Smooth muscle cell (in vitro differentiated cells): ENCODE data around the gene NPC1L1. TPM values are rescaled to one million over a fixed set of nuclear protein-coding genes. Genes with fewer than 3 reads are reported as not detected.
A peak's percentile ranks its signal among the peaks of the same experiment; 100 is the strongest.

Experiments used
- DNase-seq: peaks from one replicate; lab custom pipeline; 2025; ENCODE audit not compliant: unreplicated experiment; lab: John Stamatoyannopoulos, UW
- H2AFZ ChIP-seq: fragments of 200-600 bp; sonication (generic); 2 replicates; pipeline ENCODE4 v1.6.0; 2016; ENCODE audit warnings: antibody characterized with exemption, low read depth, mild to moderate bottlenecking
- H3F3A ChIP-seq: fragments of 200-600 bp; sonication (generic); 2 replicates; pipeline ENCODE4 v1.6.0; 2017; ENCODE audit warnings: antibody characterized with exemption, low read depth
- H3K27ac ChIP-seq: fragments of 200-600 bp; sonication (generic); 2 replicates; pipeline ENCODE4 v1.5.1; 2016; ENCODE audit warnings: low read depth, mild to moderate bottlenecking
- H3K27me3 ChIP-seq: fragments of 200-600 bp; sonication (generic); 2 replicates; pipeline ENCODE4 v1.6.1; 2016; ENCODE audit warnings: low read depth, mild to moderate bottlenecking
- H3K36me3 ChIP-seq: fragments of 200-600 bp; sonication (generic); 2 replicates; pipeline ENCODE4 v1.5.1; 2016; ENCODE audit warnings: low read depth
- H3K4me1 ChIP-seq: fragments of 200-600 bp; sonication (generic); 2 replicates; pipeline ENCODE4 v1.5.1; 2016; ENCODE audit warnings: low read depth
- H3K4me2 ChIP-seq: fragments of 200-600 bp; sonication (generic); 2 replicates; pipeline ENCODE4 v1.6.0; 2016; ENCODE audit warnings: mild to moderate bottlenecking
- H3K4me3 ChIP-seq: fragments of 200-600 bp; sonication (generic); 2 replicates; pipeline ENCODE4 v1.5.1; 2016; ENCODE audit warnings: mild to moderate bottlenecking
- H3K79me2 ChIP-seq: fragments of 200-600 bp; sonication (generic); 2 replicates; pipeline ENCODE4 v1.6.0; 2016; ENCODE audit warnings: low read depth, mild to moderate bottlenecking
- H3K9ac ChIP-seq: fragments of 200-600 bp; sonication (generic); 2 replicates; pipeline ENCODE4 v1.6.0; 2016; ENCODE audit warnings: low read depth
- H3K9me3 ChIP-seq: fragments of 200-600 bp; sonication (generic); replicated peaks from 2 replicates; pipeline ENCODE4 v1.5.1; 2016; ENCODE audit warnings: low read depth
- H4K20me1 ChIP-seq: fragments of 200-600 bp; sonication (generic); 2 replicates; pipeline ENCODE4 v1.6.0; 2016; ENCODE audit warnings: low read depth
- CTCF ChIP-seq: fragments of 200-600 bp; sonication (generic); IDR thresholded peaks from 2 replicates; pipeline ENCODE4 v1.5.1; 2017; ENCODE audit warnings: borderline replicate concordance, mild to moderate bottlenecking, antibody characterized with exemption; ENCODE audit not compliant: insufficient read depth, poor library complexity, severe bottlenecking
- WGBS: methylation state at CpG from one replicate; pipeline ENCODE4 v1.1.7; 2016; ENCODE audit warnings: low lambda C conversion rate; 5-methylcytosine and 5-hydroxymethylcytosine counted together
- polyA plus RNA-seq: library from polyadenylated mRNA; unstranded; fragments of >200 nt; fragmentation: Nextera tagmentation; extraction: Ambion mirVana; gene quantifications from 2 replicates; pipeline ENCODE4 v1.2.1, GENCODE V29; 2016
- total RNA-seq: library from RNA; depleted of rRNA; stranded (reverse); fragments of >200 nt; gene quantifications from 2 replicates; pipeline ENCODE4 v1.2.3, GENCODE V29; 2014

The NPC1L1 gene
- total and polyA plus RNA-seq, 2 experiments from 2014 or later: 0.04 to 0.25 TPM

DNA sequence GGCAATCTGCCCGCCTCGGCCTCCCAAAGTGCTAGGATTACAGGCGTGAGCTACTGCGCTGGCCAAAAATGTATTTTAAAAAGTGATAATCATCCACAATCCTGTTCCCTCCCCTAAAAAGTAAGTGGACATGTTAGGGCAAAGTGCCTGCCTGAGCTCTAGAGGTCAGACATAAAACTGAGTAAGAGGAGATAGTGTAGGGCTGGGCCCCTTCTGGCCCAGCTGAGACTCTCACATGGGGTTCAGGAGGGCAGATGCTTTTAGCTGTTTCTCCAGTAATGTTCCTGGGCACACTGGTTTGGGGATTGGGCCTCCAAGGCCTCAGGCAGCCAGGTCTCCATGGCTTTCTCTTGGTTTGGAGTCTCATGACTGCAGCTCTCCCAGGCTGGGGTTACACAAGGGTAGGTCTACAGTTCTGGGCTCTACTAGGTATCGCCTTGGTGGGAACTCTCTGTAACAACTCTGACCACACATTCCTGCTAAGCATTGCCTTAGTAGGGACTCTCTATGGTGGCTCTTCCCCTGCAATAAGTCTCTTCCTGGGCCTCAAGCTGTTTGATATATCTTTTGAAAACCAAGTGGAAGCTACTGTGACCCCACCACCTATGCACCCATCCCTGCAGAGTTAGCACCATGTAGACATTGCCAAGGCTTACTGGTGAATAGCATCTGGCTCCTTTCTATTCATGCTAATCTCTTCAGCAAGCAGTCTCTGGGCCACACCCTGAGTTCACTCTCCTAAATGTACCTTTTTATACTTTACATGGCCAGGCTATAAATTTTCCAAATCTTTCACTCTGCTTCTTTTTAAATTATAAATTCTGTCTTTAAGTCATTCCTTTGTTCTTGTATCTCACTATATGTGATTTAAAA is 43.7 kb downstream of the NPC1L1 start:
- DNase-seq: no peak
- Histone ChIP-seq H3F3A (no peaks in the 10 kb centered on the region), H3K4me3 (no peak overlapping the region), H2AFZ (no peak overlapping the region), H3K27ac (no peak overlapping the region), H3K27me3 (peaks cover 10% of the 10 kb centered on the region), H3K79me2 (no peaks in the 10 kb centered on the region), H3K36me3 (no peaks in the 10 kb centered on the region), H3K9ac (no peak overlapping the region), H3K4me2 (no peak overlapping the region), H4K20me1 (no peaks in the 10 kb centered on the region), H3K9me3 (no peaks in the 10 kb centered on the region), H3K4me1 (no peaks in the 10 kb centered on the region)
- no peak for TF ChIP-seq CTCF
- WGBS: 91% methylated on average over 5 of the region's 5 CpGs

GRCh38 chr7:44496385-44496784 is 44.7 kb downstream of the NPC1L1 start:
- no peaks in the 10 kb centered on the region for H3K36me3 ChIP-seq
- peaks cover 2% of the 10 kb centered on the region for H3K4me1 ChIP-seq
- H3K4me2 ChIP-seq: no peak overlapping the region
- peaks cover 7% of the 10 kb centered on the region for H3K27me3 ChIP-seq
- DNase-seq: no peak
- no peaks in the 10 kb centered on the region for H3F3A ChIP-seq
- no peaks in the 10 kb centered on the region for H3K9me3 ChIP-seq
- no peak overlapping the region for H3K4me3 ChIP-seq
- H3K79me2 ChIP-seq: no peaks in the 10 kb centered on the region
- TF ChIP-seq CTCF: no peak
- H2AFZ ChIP-seq: no peak overlapping the region
- H4K20me1 ChIP-seq: no peaks in the 10 kb centered on the region
- H3K27ac ChIP-seq: no peak overlapping the region
- 94% methylated on average over 1 of the region's 1 CpG for WGBS
- no peak overlapping the region for H3K9ac ChIP-seq

GRCh38 chr7:44494960-44495359 is 46.2 kb downstream of the NPC1L1 start:
- Histone ChIP-seq H3K9ac (no peak overlapping the region), H3K4me1 (peaks cover 5% of the 10 kb centered on the region), H3K9me3 (no peaks in the 10 kb centered on the region), H4K20me1 (no peaks in the 10 kb centered on the region), H3K4me3 (no peak overlapping the region), H3K79me2 (peaks cover 4% of the 10 kb centered on the region), H3F3A (peaks cover 3% of the 10 kb centered on the region), H3K27me3 (peaks cover 7% of the 10 kb centered on the region), H3K36me3 (no peaks in the 10 kb centered on the region), H3K4me2 (no peak overlapping the region), H2AFZ (no peak overlapping the region), H3K27ac (no peak overlapping the region)
- no peak for DNase-seq
- 79% methylated on average over 2 of the region's 2 CpGs for WGBS
- TF ChIP-seq CTCF: no peak

DNA sequence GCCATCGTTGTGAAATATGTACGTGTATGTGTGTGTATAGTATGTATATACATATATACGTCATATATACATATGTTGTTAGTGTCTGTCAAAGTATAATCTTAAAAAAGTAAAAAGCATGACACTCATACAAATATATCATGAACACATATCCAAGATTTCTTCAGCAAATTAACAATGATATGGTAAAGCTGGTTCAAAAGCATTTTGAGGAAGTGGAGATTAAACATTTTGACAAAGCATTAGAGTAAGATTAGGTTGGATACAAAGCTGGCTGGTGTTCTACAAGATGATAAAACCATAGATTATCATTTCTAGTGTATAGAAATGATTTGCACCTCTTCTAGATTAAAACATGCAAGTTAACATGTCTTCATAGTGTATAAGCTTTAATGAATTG is 49.9 kb downstream of the NPC1L1 start:
- Histone ChIP-seq H3K27ac (peak overlapping the region; percentile 98), H3K4me2 (peak overlapping the region; percentile 98), H3K27me3 (peaks cover 7% of the 10 kb centered on the region), H3K79me2 (peaks cover 39% of the 10 kb centered on the region), H2AFZ (peak overlapping the region; percentile 95), H3K36me3 (no peaks in the 10 kb centered on the region), H3K9ac (peak overlapping the region; percentile 97), H3K9me3 (no peaks in the 10 kb centered on the region), H3K4me1 (peaks cover 14% of the 10 kb centered on the region), H3K4me3 (peak overlapping the region; percentile 86), H3F3A (peaks cover 4% of the 10 kb centered on the region), H4K20me1 (peaks cover 18% of the 10 kb centered on the region)
- 21% methylated on average over 3 of the region's 3 CpGs for WGBS
- DNase-seq: no peak
- no peak for TF ChIP-seq CTCF
